HG03439 (cell line): Measurements from ENCODE around the gene NRXN2.

Source experiments
- ATAC-seq: cut with Tn5 transposase; IDR thresholded peaks from one replicate; pipeline ENCODE4 v1.9.1; 2021; ENCODE audit warnings: mild to moderate bottlenecking, moderate library complexity; ENCODE audit not compliant: unreplicated experiment

NRXN2 gene

GRCh38 chr11:64722141-64723065, 594 bp downstream of the NRXN2 start:
- no peak for ATAC-seq

GRCh38 chr11:64721359-64721699, 1.7 kb downstream of the NRXN2 start:
- no peak for ATAC-seq

- no peak for ATAC-seq
Measured at GRCh38 chr11:64720640-64721358, 2.2 kb downstream of the NRXN2 start.

- no peak for ATAC-seq
Measured at GRCh38 chr11:64720167-64720566, 2.8 kb downstream of the NRXN2 start.

- no peak for ATAC-seq
Measured at GRCh38 chr11:64719406-64719805, 3.6 kb downstream of the NRXN2 start.

- ATAC-seq = no peak
Measured at GRCh38 chr11:64718780-64719124, 4.2 kb downstream of the NRXN2 start.

- no peak for ATAC-seq
Measured at GRCh38 chr11:64718084-64718779, 4.8 kb downstream of the NRXN2 start.

GRCh38 chr11:64717268-64717578, 5.8 kb downstream of the NRXN2 start:
- ATAC-seq = no peak

- no peak for ATAC-seq
Measured at GRCh38 chr11:64716473-64717267, 6.3 kb downstream of the NRXN2 start.

GRCh38 chr11:64715756-64716472, 7.1 kb downstream of the NRXN2 start:
- no peak for ATAC-seq

- ATAC-seq = no peak
Measured at GRCh38 chr11:64715110-64715509, 7.9 kb downstream of the NRXN2 start.

- no peak for ATAC-seq
Measured at GRCh38 chr11:64714666-64715065, 8.3 kb downstream of the NRXN2 start.

GRCh38 chr11:64713781-64714363, 9.1 kb downstream of the NRXN2 start:
- ATAC-seq = no peak

GRCh38 chr11:64713016-64713707, 9.8 kb downstream of the NRXN2 start:
- no peak for ATAC-seq

GRCh38 chr11:64712430-64713015, 10.5 kb downstream of the NRXN2 start:
- ATAC-seq = no peak

- no peak for ATAC-seq
Measured at GRCh38 chr11:64711956-64712362, 11.0 kb downstream of the NRXN2 start.

GRCh38 chr11:64711138-64711955, 11.7 kb downstream of the NRXN2 start:
- no peak for ATAC-seq

GRCh38 chr11:64710418-64711137, 12.4 kb downstream of the NRXN2 start:
- ATAC-seq = no peak
